ENCODE data around the gene PSMF1. TPM values are rescaled to one million over a fixed set of nuclear protein-coding genes. Genes with fewer than 3 reads are reported as not detected.

PSMF1 gene
- total and polyA plus RNA-seq, 9 of the 15 experiments (the other 6 are each of a cell fraction or from before 2014, with no cell fraction given), result 8.5 to 192 (median 33.2) TPM

DNA sequence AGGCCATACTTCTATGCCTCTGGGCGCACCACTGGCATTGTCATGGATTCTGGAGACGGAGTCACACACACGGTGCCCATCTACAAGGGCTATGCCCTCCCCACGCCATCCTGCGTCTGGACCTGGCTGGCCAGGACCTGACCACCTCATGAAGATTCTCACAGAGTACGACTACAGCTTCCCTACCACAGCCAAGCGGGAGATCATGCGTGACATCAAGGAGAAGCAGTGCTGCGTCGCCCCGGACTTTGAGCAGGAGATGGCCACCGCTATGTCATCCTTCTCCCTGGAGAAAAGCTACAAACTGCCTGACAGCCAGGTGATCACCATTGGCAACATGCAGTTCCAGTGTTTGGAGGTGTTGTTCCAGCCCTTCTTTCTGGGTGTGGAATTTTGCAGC, 42.6 kb downstream of the PSMF1 start:
- FAIRE-seq, result no peak
- 97% methylated on average over 6 of the region's 12 CpGs for WGBS (ENCODE audit: insufficient coverage, low coverage, missing lambda C conversion rate)
- H3K36me3 ChIP-seq (ENCODE audit: control insufficient read depth, insufficient read depth, low read length), result peaks cover 59% of the 10 kb centered on the region; the same call in 2 of the 3 replicates
- TF ChIP-seq ZNF551 (CRISPR knock-in tag; IDR thresholded peaks at IDR 0.05) (no peak), ZNF311 (CRISPR knock-in tag; IDR thresholded peaks at IDR 0.05) (no peak), NR2C1 (IDR thresholded peaks at IDR 0.05) (no peak), NR2C1 (tag; IDR thresholded peaks at IDR 0.05) (no peak), NFYB (IDR thresholded peaks at IDR 0.05; ENCODE audit: extremely low read depth, insufficient read length) (no peak), SIX5 (IDR thresholded peaks at IDR 0.05; ENCODE audit: borderline replicate concordance in 1 of 2, insufficient read depth in 1 of 2, low read depth in 1 of 2, low read length in 2 of 2) (no peak), CREBBP (IDR thresholded peaks at IDR 0.05; ENCODE audit: low read depth, low read length) (no peak)
- TF ChIP-seq, protein P1, sequence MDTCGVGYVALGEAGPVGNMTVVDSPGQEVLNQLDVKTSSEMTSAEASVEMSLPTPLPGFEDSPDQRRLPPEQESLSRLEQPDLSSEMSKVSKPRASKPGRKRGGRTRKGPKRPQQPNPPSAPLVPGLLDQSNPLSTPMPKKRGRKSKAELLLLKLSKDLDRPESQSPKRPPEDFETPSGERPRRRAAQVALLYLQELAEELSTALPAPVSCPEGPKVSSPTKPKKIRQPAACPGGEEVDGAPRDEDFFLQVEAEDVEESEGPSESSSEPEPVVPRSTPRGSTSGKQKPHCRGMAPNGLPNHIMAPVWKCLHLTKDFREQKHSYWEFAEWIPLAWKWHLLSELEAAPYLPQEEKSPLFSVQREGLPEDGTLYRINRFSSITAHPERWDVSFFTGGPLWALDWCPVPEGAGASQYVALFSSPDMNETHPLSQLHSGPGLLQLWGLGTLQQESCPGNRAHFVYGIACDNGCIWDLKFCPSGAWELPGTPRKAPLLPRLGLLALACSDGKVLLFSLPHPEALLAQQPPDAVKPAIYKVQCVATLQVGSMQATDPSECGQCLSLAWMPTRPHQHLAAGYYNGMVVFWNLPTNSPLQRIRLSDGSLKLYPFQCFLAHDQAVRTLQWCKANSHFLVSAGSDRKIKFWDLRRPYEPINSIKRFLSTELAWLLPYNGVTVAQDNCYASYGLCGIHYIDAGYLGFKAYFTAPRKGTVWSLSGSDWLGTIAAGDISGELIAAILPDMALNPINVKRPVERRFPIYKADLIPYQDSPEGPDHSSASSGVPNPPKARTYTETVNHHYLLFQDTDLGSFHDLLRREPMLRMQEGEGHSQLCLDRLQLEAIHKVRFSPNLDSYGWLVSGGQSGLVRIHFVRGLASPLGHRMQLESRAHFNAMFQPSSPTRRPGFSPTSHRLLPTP (IDR thresholded peaks at IDR 0.05; ENCODE audit: borderline replicate concordance, extremely low read depth, insufficient read length), result no peak
- TF ChIP-seq, protein P2, sequence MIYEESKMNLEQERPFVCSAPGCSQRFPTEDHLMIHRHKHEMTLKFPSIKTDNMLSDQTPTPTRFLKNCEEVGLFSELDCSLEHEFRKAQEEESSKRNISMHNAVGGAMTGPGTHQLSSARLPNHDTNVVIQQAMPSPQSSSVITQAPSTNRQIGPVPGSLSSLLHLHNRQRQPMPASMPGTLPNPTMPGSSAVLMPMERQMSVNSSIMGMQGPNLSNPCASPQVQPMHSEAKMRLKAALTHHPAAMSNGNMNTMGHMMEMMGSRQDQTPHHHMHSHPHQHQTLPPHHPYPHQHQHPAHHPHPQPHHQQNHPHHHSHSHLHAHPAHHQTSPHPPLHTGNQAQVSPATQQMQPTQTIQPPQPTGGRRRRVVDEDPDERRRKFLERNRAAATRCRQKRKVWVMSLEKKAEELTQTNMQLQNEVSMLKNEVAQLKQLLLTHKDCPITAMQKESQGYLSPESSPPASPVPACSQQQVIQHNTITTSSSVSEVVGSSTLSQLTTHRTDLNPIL (CRISPR knock-in tag; IDR thresholded peaks at IDR 0.05), result no peak

More for the DNA sequence above, 42.6 kb downstream of the PSMF1 start:
- Histone ChIP-seq H3K9ac (ENCODE audit: insufficient read depth in 1 of 2, low read depth in 2 of 2, low read length in 2 of 2) (no peak overlapping the region), H3K9me1 (ENCODE audit: control insufficient read depth, insufficient read depth, low read length) (no peaks in the 10 kb centered on the region), H3K27ac (ENCODE audit: extremely low read depth, low read depth, low read length) (no peak overlapping the region), H3K79me2 (ENCODE audit: control insufficient read depth, insufficient read depth, low read length) (no peaks in the 10 kb centered on the region), H3K4me3 (no peak overlapping the region), H3K27me3 (ENCODE audit: control insufficient read depth in 2 of 2, insufficient read depth in 2 of 2, low read length in 2 of 2) (no peaks in the 10 kb centered on the region), H3K9me3 (replicated peaks; ENCODE audit: control insufficient read depth, insufficient read depth, low read depth, low read length) (no peaks in the 10 kb centered on the region), H3K4me1 (replicated peaks in 1 of 2; ENCODE audit: control insufficient read depth in 2 of 2, insufficient read depth in 2 of 2, low read length in 2 of 2) (no peaks in the 10 kb centered on the region), H3K4me2 (ENCODE audit: insufficient read depth, low read length) (no peak overlapping the region), H4K20me1 (replicated peaks; ENCODE audit: control insufficient read depth, insufficient read depth, low read length) (no peaks in the 10 kb centered on the region), H2AFZ (ENCODE audit: low read depth, low read length) (no peak overlapping the region)
- in situ Hi-C loops (cut with MboI) (no loop called here), intact Hi-C loops (cut with micrococcal nuclease) (no loop called here)
- no peak for ATAC-seq
- ChIA-PET POLR2A (interaction anchor here (0.6 to 0.7 kb wide), 2 partner anchors 14 to 143 kb away, joined by 3 to 5 read pairs; no protein-coding TSS in a partner anchor), CTCF (ENCODE audit: low intra/inter-chr PET ratio) (no interaction called here)
- no peak for DNase-seq (ENCODE audit: extremely low read depth in 1 of 4, low spot score in 3 of 4)
- BruUV-seq (replicated peaks), result no TSS peak
